GM23338 (cell line): Measurements from ENCODE around the gene CCNQ. TPM values are rescaled to one million over a fixed set of nuclear protein-coding genes. Genes with fewer than 3 reads are reported as not detected.

ENCODE experiments used
- ETS1 ChIP-seq: IDR thresholded peaks from 2 replicates; pipeline ENCODE4 v1.6.1; 2016; ENCODE audit warnings: antibody characterized with exemption
- EZH2phosphoT487 ChIP-seq: fragments of 200-600 bp; sonication (generic); IDR thresholded peaks from one replicate; pipeline ENCODE4 v1.8.1; 2018; ENCODE audit warnings: antibody characterized with exemption; ENCODE audit not compliant: unreplicated experiment
- NANOG ChIP-seq: IDR thresholded peaks from 2 replicates; pipeline ENCODE4 v1.6.1; 2016; ENCODE audit warnings: antibody characterized with exemption, borderline replicate concordance
- POLR2AphosphoS5 ChIP-seq: IDR thresholded peaks from 2 replicates; pipeline ENCODE4 v1.6.1; 2016; ENCODE audit warnings: antibody characterized with exemption, low read depth
- REST ChIP-seq: IDR thresholded peaks from one replicate; pipeline ENCODE4 v1.6.1; 2018; ENCODE audit warnings: antibody characterized with exemption; ENCODE audit not compliant: unreplicated experiment
- STAT1 ChIP-seq: IDR thresholded peaks from one replicate; pipeline ENCODE4 v1.6.1; 2016; ENCODE audit warnings: antibody characterized with exemption; ENCODE audit not compliant: unreplicated experiment
- ZNF114 ChIP-seq: fragments of 250-450 bp; sonication (Bioruptor Pico); IDR thresholded peaks from 2 replicates; pipeline ENCODE4 v1.5.0; 2020; ENCODE audit warnings: mild to moderate bottlenecking, moderate library complexity
- ZNF331 ChIP-seq: fragments of 250-450 bp; sonication (Bioruptor Pico); IDR thresholded peaks from 2 replicates; pipeline ENCODE4 v1.5.0; 2020; ENCODE audit warnings: low read depth, mild to moderate bottlenecking, moderate library complexity
- ZNF462 ChIP-seq: fragments of 250-450 bp; sonication (Bioruptor Pico); IDR thresholded peaks from 2 replicates; pipeline ENCODE4 v1.5.0; 2020; ENCODE audit warnings: mild to moderate bottlenecking, moderate library complexity
- polyA plus RNA-seq: library from polyadenylated mRNA; unstranded; fragments of >200 nt; fragmentation: Nextera tagmentation; extraction: Ambion mirVana; gene quantifications from 2 replicates; pipeline ENCODE4 v1.2.1, GENCODE V29; 2016
- total RNA-seq: library from RNA; depleted of rRNA; stranded (reverse); fragments of >200 nt; shearing (Covaris generic); gene quantifications from 2 replicates; pipeline ENCODE4 v1.2.3, GENCODE V29; 2014

CCNQ gene
- total and polyA plus RNA-seq, 2 experiments from 2014 or later = 19.4 to 30.2 TPM

GRCh38 chrX:153608376-153608775, 9.4 kb upstream of the CCNQ start (continued):
- TF ChIP-seq ZNF462 (CRISPR knock-in tag) (no peak), REST (no peak), NANOG (no peak), EZH2phosphoT487 (no peak), ZNF114 (CRISPR knock-in tag) (no peak), ETS1 (no peak), STAT1 (no peak), POLR2AphosphoS5 (no peak), ZNF331 (CRISPR knock-in tag) (no peak)
